Islet precursor cell (in vitro differentiated cells): ENCODE results near the gene LMO1.

Experiments
- DNase-seq: peaks from one replicate; pipeline ENCODE4 v3.0.0-alpha.2; 2018

LMO1 gene

GRCh38 chr11:8242499-8243280, 21.0 kb downstream of the LMO1 start:
- no peak for DNase-seq

GRCh38 chr11:8242118-8242475, 21.6 kb downstream of the LMO1 start:
- no peak for DNase-seq

- no peak for DNase-seq
Observed at GRCh38 chr11:8241373-8242117, 22.1 kb downstream of the LMO1 start.

GRCh38 chr11:8239536-8240228, 24.0 kb downstream of the LMO1 start:
- DNase-seq: no peak

GRCh38 chr11:8239040-8239439, 24.6 kb downstream of the LMO1 start:
- DNase-seq: no peak

- no peak for DNase-seq
Observed at GRCh38 chr11:8237453-8237852, 26.2 kb downstream of the LMO1 start.

- DNase-seq: no peak
Observed at GRCh38 chr11:8235925-8236324, 27.8 kb downstream of the LMO1 start.

- DNase-seq: no peak
Observed at GRCh38 chr11:8234910-8235309, 28.8 kb downstream of the LMO1 start.

GRCh38 chr11:8234425-8234821, 29.3 kb downstream of the LMO1 start:
- DNase-seq: no peak

GRCh38 chr11:8233691-8234424, 29.8 kb downstream of the LMO1 start:
- DNase-seq: peak; percentile 96

- DNase-seq: no peak
Observed at GRCh38 chr11:8232849-8233606, 30.6 kb downstream of the LMO1 start.

- DNase-seq: no peak
Observed at GRCh38 chr11:8232414-8232813, 31.3 kb downstream of the LMO1 start.

- peak; percentile 91 for DNase-seq
Observed at GRCh38 chr11:8231979-8232378, 31.7 kb downstream of the LMO1 start.

- DNase-seq: no peak
Observed at GRCh38 chr11:8230921-8231847, 32.5 kb downstream of the LMO1 start.

GRCh38 chr11:8230178-8230859, 33.4 kb downstream of the LMO1 start:
- no peak for DNase-seq

- DNase-seq: no peak
Observed at GRCh38 chr11:8229299-8230177, 34.1 kb downstream of the LMO1 start.

- no peak for DNase-seq
Observed at GRCh38 chr11:8228231-8228630, 35.4 kb downstream of the LMO1 start.

GRCh38 chr11:8227156-8228152, 36.2 kb downstream of the LMO1 start:
- no peak for DNase-seq
